GM12878 (cell line): Measurements from ENCODE around the gene HIF3A. TPM values are rescaled to one million over a fixed set of nuclear protein-coding genes. Genes with fewer than 3 reads are reported as not detected.

Experiments used
- ATAC-seq: fragments of 200-7000 bp; cut with Tn5 transposase; 3 replicates; pipeline ENCODE4 v1.9.1; 2020; ENCODE audit warnings: mild to moderate bottlenecking, moderate library complexity
- BruUV-seq: library from RNA; stranded (reverse); fragments of 400-500 nt; replicated peaks from 2 replicates; lab custom pipeline; 2021; lab: Mats Ljungman, UMichigan
- CTCF ChIA-PET: fragments of 300-600 bp; sonication (Branson Sonifier 250); formaldehyde crosslinking; extraction: SDS; loops from one replicate; lab custom pipeline; 2021; ENCODE audit warnings: inconsistent platforms; lab: Yijun Ruan, JAX
- POLR2A ChIA-PET: fragments of 350-600 bp; formaldehyde crosslinking; extraction: SDS; loops from one replicate; lab custom pipeline; 2021; ENCODE audit warnings: inconsistent platforms; lab: Charles Lee
- RAD21 ChIA-PET: fragments of 300-600 bp; sonication (Branson Sonifier 250); formaldehyde crosslinking; loops from one replicate; lab custom pipeline; 2023; ENCODE audit warnings: antibody characterized with exemption; ENCODE audit not compliant: unreplicated experiment; lab: Charles Lee
- SMC1A ChIA-PET: fragments of 300-600 bp; sonication (Branson Sonifier 250); formaldehyde crosslinking; loops from one replicate; lab custom pipeline; 2023; ENCODE audit not compliant: unreplicated experiment, uncharacterized antibody; lab: Charles Lee
- DNase-seq: peaks from one replicate; pipeline ENCODE4 v3.0.0-alpha.2; 2011; ENCODE audit warnings: low read depth, low spot score
- FAIRE-seq: peaks from 3 replicates; lab custom pipeline; 2011; peaks lifted over from hg19 to GRCh38; lab: Jason Lieb, UNC
- H2AFZ ChIP-seq: 2 replicates; pipeline ENCODE4 v1.6.0; 2011; ENCODE audit warnings: low read depth, low read length, control low read depth; ENCODE audit not compliant: control insufficient read depth
- H3K27ac ChIP-seq: 2 replicates; pipeline ENCODE4 v1.5.1; 2011; ENCODE audit warnings: control low read depth; ENCODE audit not compliant: control insufficient read depth, insufficient read depth
- H3K27me3 ChIP-seq, 2 experiments: replicated peaks in 1 of 2; 2 replicates each; pipeline versions ENCODE4 v1.6.0 to v1.6.1; 2011; ENCODE audit warnings: low read length in 1 of 2; ENCODE audit not compliant: control insufficient read depth in 2 of 2, insufficient read depth in 2 of 2
- H3K36me3 ChIP-seq, 2 experiments: 2 replicates each; pipeline ENCODE4 v1.5.1; 2011; ENCODE audit warnings: low read length in 1 of 2; ENCODE audit not compliant: control insufficient read depth in 2 of 2, insufficient read depth in 2 of 2
- H3K4me1 ChIP-seq: 2 replicates; pipeline ENCODE4 v1.6.1; 2011; ENCODE audit warnings: mild to moderate bottlenecking, low read length, moderate library complexity, mixed read lengths; ENCODE audit not compliant: control insufficient read depth, insufficient read depth
- H3K4me2 ChIP-seq: 2 replicates; pipeline ENCODE4 v1.6.0; 2011; ENCODE audit warnings: control low read depth; ENCODE audit not compliant: control insufficient read depth, insufficient read depth
- H3K4me3 ChIP-seq: fragments of 200-600 bp; sonication (generic); 2 replicates; pipeline ENCODE4 v1.5.1; 2016
- H3K79me2 ChIP-seq: 2 replicates; pipeline ENCODE4 v1.6.0; 2011; ENCODE audit warnings: low read length; ENCODE audit not compliant: control insufficient read depth, insufficient read depth
- H3K9ac ChIP-seq: 2 replicates; pipeline ENCODE4 v1.8.0; 2011; ENCODE audit warnings: low read length, control low read depth, mixed read lengths; ENCODE audit not compliant: control insufficient read depth, insufficient read depth
- H3K9me3 ChIP-seq: replicated peaks from 3 replicates; pipeline ENCODE4 v1.5.1; 2011; ENCODE audit warnings: mild to moderate bottlenecking, low read length; ENCODE audit not compliant: control insufficient read depth, insufficient read depth
- H4K20me1 ChIP-seq: 2 replicates; pipeline ENCODE4 v1.6.0; 2011; ENCODE audit not compliant: control insufficient read depth, insufficient read depth
- BACH1 ChIP-seq: fragments of 450-650 bp; IDR thresholded peaks from 2 replicates; pipeline ENCODE4 v1.6.1; 2017; ENCODE audit warnings: mild to moderate bottlenecking, borderline replicate concordance
- NFXL1 ChIP-seq: fragments of 450-650 bp; IDR thresholded peaks from 2 replicates; pipeline ENCODE4 v1.6.1; 2017; ENCODE audit warnings: antibody characterized with exemption, mild to moderate bottlenecking, borderline replicate concordance
- TCF3 ChIP-seq: IDR thresholded peaks from 2 replicates; pipeline ENCODE4 v1.6.1; 2012; ENCODE audit warnings: low read depth, mild to moderate bottlenecking, low read length, borderline replicate concordance; ENCODE audit not compliant: insufficient read depth
- ZNF687 ChIP-seq: fragments of 450-650 bp; IDR thresholded peaks from 2 replicates; pipeline ENCODE4 v1.6.1; 2017; ENCODE audit warnings: mild to moderate bottlenecking, moderate library complexity
- WGBS: methylation state at CpG from one replicate; pipeline ENCODE4 v1.1.6; 2016; ENCODE audit warnings: low lambda C conversion rate; ENCODE audit not compliant: insufficient replicate concordance, insufficient coverage; ENCODE audit errors: missing lambda C conversion rate; 5-methylcytosine and 5-hydroxymethylcytosine counted together
- in situ Hi-C: fragments of 300-500 bp; cut with MboI; formaldehyde crosslinking; loops from 9 replicates; pipeline ENCODE4 v1.14.3; 2018; ENCODE audit warnings: mixed read lengths
- intact Hi-C: fragments of 100-400 bp; cut with micrococcal nuclease; formaldehyde crosslinking; loops from one replicate; pipeline ENCODE4 v1.14.2; 2022; ENCODE audit not compliant: unreplicated experiment
- polyA plus RNA-seq, 11 experiments: library from polyadenylated mRNA; depleted of rRNA in 4 of 11; unstranded in 6 of 11; stranded (reverse) in 5 of 11; fragments of >200 nt; fragmentation: Nextera tagmentation in 4 of 11; fragmentation: Illumina TruSeq in 1 of 11; extraction: Ambion mirVana in 4 of 11; extraction: Trizol in 1 of 11; gene quantifications; 1 replicate in 1 of 11; 2 replicates in 10 of 11; pipeline versions ENCODE4 v1.2.1 to v1.2.3, GENCODE V29; 2011 to 2016; ENCODE audit warnings: inconsistent platforms in 2 of 11, missing spikeins in 2 of 11, low read depth in 1 of 11
- total RNA-seq, 4 experiments: library from RNA; depleted of rRNA in 3 of 4; stranded (reverse); fragments of >200 nt in 3 of 4; fragmentation: Illumina TruSeq in 1 of 4; extraction: Trizol in 1 of 4; gene quantifications; 2 replicates each; pipeline versions ENCODE4 v1.2.1 to v1.2.3, GENCODE V29; 2013 to 2021
- TF ChIP-seq, protein P1 (sequence below), 3 experiments: IDR thresholded peaks in 2 of 3; conservative IDR thresholded peaks in 1 of 3; 2 replicates each; pipeline ENCODE4 v1.5.1; 2011; ENCODE audit warnings: low read depth in 3 of 3, low read length in 3 of 3, mild to moderate bottlenecking in 3 of 3, control low read depth in 2 of 3, moderate library complexity in 2 of 3, inconsistent platforms in 1 of 3, mixed read lengths in 1 of 3; ENCODE audit not compliant: control insufficient read depth in 2 of 3, insufficient read depth in 1 of 3; ENCODE audit errors: extremely low read depth in 1 of 3

The HIF3A gene
- total and polyA plus RNA-seq, 10 of the 15 experiments (the other 5 are each of a cell fraction or from before 2014, with no cell fraction given), result 0.03 to 0.20 (median 0.06) TPM; not detected in 5

DNA sequence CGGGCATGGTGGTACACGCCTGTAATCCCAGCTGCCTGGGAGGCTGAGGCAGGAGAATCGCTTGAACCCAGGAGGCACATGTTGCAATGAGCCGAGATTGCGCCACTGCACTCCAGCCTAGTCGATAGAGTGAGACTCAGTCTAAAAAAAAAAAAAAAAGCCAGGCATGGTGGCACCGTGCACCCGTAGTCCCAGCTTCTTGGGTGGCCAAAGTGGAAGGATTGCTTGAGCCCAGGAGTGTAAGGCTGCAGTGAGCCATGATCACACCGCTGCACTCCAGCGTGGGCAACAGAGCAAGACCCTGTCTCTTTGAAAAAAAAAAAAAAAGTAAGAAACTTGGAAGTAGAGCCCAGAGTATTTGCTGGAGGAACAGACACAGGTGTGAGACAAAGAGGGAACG is 88.8 kb downstream of the HIF3A start:
- in situ Hi-C loops (no loop called here), intact Hi-C loops (no loop called here)
- Histone ChIP-seq H3K9me3 (no peaks in the 10 kb centered on the region), H3K27ac (no peak overlapping the region), H3K4me3 (no peak overlapping the region), H3K36me3 (peaks cover 33 to 54% of the 10 kb centered on the region in 2 experiments), H3K79me2 (no peaks in the 10 kb centered on the region), H3K4me2 (no peak overlapping the region), H3K9ac (no peak overlapping the region), H3K4me1 (no peaks in the 10 kb centered on the region), H4K20me1 (no peaks in the 10 kb centered on the region), H2AFZ (no peak overlapping the region), H3K27me3 (no peaks in the 10 kb centered on the region)
- SMC1A ChIA-PET, result interaction anchor here (0.8 kb wide), 1 partner anchor 8 kb away, joined by 3 read pairs; no protein-coding TSS in a partner anchor
- no peak for DNase-seq
- RAD21 ChIA-PET, result no interaction called here
- no peak for FAIRE-seq
- POLR2A ChIA-PET, result no interaction called here
- TF ChIP-seq BACH1 (no peak), NFXL1 (no peak), TCF3 (no peak), ZNF687 (no peak)
- TF ChIP-seq, protein P1, sequence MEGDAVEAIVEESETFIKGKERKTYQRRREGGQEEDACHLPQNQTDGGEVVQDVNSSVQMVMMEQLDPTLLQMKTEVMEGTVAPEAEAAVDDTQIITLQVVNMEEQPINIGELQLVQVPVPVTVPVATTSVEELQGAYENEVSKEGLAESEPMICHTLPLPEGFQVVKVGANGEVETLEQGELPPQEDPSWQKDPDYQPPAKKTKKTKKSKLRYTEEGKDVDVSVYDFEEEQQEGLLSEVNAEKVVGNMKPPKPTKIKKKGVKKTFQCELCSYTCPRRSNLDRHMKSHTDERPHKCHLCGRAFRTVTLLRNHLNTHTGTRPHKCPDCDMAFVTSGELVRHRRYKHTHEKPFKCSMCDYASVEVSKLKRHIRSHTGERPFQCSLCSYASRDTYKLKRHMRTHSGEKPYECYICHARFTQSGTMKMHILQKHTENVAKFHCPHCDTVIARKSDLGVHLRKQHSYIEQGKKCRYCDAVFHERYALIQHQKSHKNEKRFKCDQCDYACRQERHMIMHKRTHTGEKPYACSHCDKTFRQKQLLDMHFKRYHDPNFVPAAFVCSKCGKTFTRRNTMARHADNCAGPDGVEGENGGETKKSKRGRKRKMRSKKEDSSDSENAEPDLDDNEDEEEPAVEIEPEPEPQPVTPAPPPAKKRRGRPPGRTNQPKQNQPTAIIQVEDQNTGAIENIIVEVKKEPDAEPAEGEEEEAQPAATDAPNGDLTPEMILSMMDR (IDR thresholded peaks at IDR 0.05 in 2 of 3, conservative IDR thresholded peaks at IDR 0.05 in 1 of 3; ENCODE audit: control insufficient read depth in 2 of 3, extremely low read depth in 1 of 3, insufficient read depth in 1 of 3, low read depth in 3 of 3, low read length in 3 of 3), result no peak
- ATAC-seq, result no peak
- CTCF ChIA-PET, result interaction anchor here (0.5 to 1.2 kb wide), 3 partner anchors 9 to 1320 kb away, joined by 3 to 4 read pairs (median 3); no protein-coding TSS in a partner anchor
- no TSS peak for BruUV-seq
- 93% methylated on average over 8 of the region's 11 CpGs for WGBS
